ENCODE measurements around the gene CYB561A3.

Gene CYB561A3

DNA sequence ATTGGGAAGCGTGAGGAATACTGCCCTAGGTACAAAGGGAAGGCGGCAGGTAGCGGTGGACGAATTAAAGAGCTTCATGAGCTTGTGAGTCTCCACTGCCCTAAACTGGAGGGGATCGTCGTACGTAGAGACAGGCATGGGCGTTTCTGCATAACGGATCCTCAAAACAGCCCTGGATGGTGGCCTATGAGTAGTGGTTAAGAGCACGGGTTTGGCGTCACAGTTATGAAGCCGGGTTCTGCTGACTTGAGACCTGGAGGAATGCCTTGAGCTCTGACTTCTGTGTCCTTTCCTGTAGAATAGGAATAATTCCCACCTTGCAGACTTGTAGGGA, 827 bp upstream of the CYB561A3 start:
- H3K4me3 ChIP-seq (ENCODE audit: low read depth, low read length): peak overlapping the region; percentile 98
- DNase-seq (ENCODE audit: low read depth): peak; percentile 77
- no peak for TF ChIP-seq POLR2A (IDR thresholded peaks at IDR 0.05; ENCODE audit: extremely low read depth, insufficient read length)
- TF ChIP-seq MYC (IDR thresholded peaks at IDR 0.05; ENCODE audit: low read depth, low read length): no peak
- TF ChIP-seq, protein P1, sequence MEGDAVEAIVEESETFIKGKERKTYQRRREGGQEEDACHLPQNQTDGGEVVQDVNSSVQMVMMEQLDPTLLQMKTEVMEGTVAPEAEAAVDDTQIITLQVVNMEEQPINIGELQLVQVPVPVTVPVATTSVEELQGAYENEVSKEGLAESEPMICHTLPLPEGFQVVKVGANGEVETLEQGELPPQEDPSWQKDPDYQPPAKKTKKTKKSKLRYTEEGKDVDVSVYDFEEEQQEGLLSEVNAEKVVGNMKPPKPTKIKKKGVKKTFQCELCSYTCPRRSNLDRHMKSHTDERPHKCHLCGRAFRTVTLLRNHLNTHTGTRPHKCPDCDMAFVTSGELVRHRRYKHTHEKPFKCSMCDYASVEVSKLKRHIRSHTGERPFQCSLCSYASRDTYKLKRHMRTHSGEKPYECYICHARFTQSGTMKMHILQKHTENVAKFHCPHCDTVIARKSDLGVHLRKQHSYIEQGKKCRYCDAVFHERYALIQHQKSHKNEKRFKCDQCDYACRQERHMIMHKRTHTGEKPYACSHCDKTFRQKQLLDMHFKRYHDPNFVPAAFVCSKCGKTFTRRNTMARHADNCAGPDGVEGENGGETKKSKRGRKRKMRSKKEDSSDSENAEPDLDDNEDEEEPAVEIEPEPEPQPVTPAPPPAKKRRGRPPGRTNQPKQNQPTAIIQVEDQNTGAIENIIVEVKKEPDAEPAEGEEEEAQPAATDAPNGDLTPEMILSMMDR (IDR thresholded peaks at IDR 0.05; ENCODE audit: low read depth, low read length): no peak
- TF ChIP-seq, protein P2, sequence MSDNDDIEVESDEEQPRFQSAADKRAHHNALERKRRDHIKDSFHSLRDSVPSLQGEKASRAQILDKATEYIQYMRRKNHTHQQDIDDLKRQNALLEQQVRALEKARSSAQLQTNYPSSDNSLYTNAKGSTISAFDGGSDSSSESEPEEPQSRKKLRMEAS (IDR thresholded peaks at IDR 0.05; ENCODE audit: low read depth, low read length): no peak

DNA sequence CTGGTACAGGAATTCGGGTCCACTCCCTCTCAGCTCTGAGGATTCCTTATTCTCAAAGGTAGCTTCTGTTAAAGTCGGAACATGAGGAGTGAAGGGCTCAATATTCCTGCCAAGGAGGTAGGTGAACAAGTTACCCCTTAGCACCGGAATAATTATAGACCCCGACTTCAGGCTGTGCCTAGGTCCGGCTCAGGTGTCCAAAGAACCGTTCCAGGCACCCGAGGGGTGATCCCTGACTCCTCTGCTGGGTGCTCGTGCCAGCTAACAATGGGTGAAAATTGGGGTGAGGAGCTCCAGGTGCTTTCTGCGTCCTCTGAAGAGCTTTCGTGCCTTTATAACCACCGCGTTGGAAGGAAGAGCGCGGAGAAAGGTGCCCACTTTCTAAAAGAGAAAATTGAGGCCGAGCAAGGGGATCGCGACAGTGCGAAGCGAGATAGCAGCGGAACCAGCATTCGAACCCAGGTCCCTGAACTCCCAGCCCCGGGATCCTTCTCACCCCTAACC, 393 bp downstream of the CYB561A3 start:
- TF ChIP-seq, protein P2 (IDR thresholded peaks at IDR 0.05; ENCODE audit: low read depth, low read length): no peak
- no peak for TF ChIP-seq POLR2A (IDR thresholded peaks at IDR 0.05; ENCODE audit: extremely low read depth, insufficient read length)
- no peak for TF ChIP-seq MYC (IDR thresholded peaks at IDR 0.05; ENCODE audit: low read depth, low read length)
- TF ChIP-seq, protein P1 (IDR thresholded peaks at IDR 0.05; ENCODE audit: low read depth, low read length): no peak
- DNase-seq (ENCODE audit: low read depth): no peak
- H3K4me3 ChIP-seq (ENCODE audit: low read depth, low read length): peak overlapping the region; percentile 98

DNA sequence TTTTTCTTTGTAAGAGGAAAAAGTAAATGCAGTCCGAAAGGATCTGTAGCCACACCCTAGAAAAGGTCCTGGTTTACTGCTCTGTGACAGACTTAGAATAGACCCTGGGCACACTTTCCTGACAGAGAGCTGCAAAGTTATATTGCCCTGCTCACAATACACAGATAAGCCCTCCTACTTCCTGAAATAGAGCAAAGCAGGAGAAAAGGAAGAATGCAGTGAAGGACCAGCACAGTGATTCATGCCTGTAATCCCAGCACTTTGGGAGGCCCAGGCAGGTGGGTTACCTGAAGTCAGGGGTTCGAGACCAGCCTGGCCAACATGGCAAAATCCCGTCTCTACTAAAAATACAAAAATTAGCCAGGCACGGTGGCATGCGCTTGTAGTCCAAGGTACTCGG, 2.2 kb downstream of the CYB561A3 start:
- TF ChIP-seq, protein P1 (IDR thresholded peaks at IDR 0.05; ENCODE audit: low read depth, low read length): no peak
- TF ChIP-seq, protein P2 (IDR thresholded peaks at IDR 0.05; ENCODE audit: low read depth, low read length): no peak
- no peak for TF ChIP-seq MYC (IDR thresholded peaks at IDR 0.05; ENCODE audit: low read depth, low read length)
- no peak for TF ChIP-seq POLR2A (IDR thresholded peaks at IDR 0.05; ENCODE audit: extremely low read depth, insufficient read length)
- H3K4me3 ChIP-seq (ENCODE audit: low read depth, low read length): no peak overlapping the region
- DNase-seq (ENCODE audit: low read depth): peak; percentile 27

DNA sequence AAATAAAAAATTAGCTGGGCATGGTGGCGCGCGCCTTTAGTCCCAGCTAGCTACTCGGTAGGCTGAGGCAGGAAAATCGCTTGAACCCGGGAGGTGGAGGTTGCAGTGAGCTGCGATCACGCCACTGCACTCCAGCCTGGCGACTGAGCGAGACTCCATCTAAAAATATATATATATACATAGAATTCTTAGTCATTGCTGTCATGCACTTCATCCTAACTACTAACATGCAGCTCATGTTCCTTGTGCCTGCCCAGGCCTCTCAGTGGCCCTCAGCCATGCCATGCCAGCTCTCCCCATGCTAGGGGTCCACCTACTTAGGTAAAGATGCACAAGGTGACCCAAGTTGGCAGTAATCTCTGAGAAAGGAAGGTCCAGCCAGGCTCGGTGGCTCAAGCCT, 3.1 kb downstream of the CYB561A3 start:
- no peak for TF ChIP-seq POLR2A (IDR thresholded peaks at IDR 0.05; ENCODE audit: extremely low read depth, insufficient read length)
- TF ChIP-seq MYC (IDR thresholded peaks at IDR 0.05; ENCODE audit: low read depth, low read length): no peak
- TF ChIP-seq, protein P2 (IDR thresholded peaks at IDR 0.05; ENCODE audit: low read depth, low read length): no peak
- TF ChIP-seq, protein P1 (IDR thresholded peaks at IDR 0.05; ENCODE audit: low read depth, low read length): no peak
- H3K4me3 ChIP-seq (ENCODE audit: low read depth, low read length): no peak overlapping the region
- no peak for DNase-seq (ENCODE audit: low read depth)

DNA sequence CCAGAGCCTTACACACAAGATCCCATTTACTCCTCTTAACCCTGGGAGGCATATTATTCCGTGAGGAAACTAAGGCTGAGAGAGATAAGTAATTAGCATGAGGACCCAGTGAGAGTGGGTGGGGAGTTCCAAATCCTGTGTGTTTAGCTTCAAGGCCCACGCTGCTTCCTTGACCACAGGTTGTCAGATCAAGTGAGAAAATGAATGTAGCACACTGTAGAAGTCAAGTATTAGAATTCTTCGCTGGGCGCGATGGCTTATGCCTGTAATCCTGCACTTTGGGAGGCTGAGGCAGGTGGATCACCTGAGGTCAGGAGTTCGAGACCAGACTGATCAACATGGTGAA, 3.8 kb downstream of the CYB561A3 start:
- DNase-seq (ENCODE audit: low read depth): no peak
- H3K4me3 ChIP-seq (ENCODE audit: low read depth, low read length): no peak overlapping the region
- TF ChIP-seq MYC (IDR thresholded peaks at IDR 0.05; ENCODE audit: low read depth, low read length) (no peak), POLR2A (IDR thresholded peaks at IDR 0.05; ENCODE audit: extremely low read depth, insufficient read length) (no peak)
- TF ChIP-seq, protein P2 (IDR thresholded peaks at IDR 0.05; ENCODE audit: low read depth, low read length): no peak
- TF ChIP-seq, protein P1 (IDR thresholded peaks at IDR 0.05; ENCODE audit: low read depth, low read length): no peak
